Stimulated activated CD4-positive, alpha-beta T cell treated with anti-CD3 and anti-CD28 coated beads, Interleukin-15, amount 100 ng/mL, for 24 hours (primary cell): ENCODE data around the gene KRTAP4-4.
"Not testable (repeated sequence)": the region's sequence is repeated elsewhere in the genome, so short reads cannot be mapped to it uniquely, and the experiment has no call there.

Source experiments
- DNase-seq: peaks from one replicate; pipeline ENCODE4 v3.0.0-alpha.2; 2020

The KRTAP4-4 gene

DNA sequence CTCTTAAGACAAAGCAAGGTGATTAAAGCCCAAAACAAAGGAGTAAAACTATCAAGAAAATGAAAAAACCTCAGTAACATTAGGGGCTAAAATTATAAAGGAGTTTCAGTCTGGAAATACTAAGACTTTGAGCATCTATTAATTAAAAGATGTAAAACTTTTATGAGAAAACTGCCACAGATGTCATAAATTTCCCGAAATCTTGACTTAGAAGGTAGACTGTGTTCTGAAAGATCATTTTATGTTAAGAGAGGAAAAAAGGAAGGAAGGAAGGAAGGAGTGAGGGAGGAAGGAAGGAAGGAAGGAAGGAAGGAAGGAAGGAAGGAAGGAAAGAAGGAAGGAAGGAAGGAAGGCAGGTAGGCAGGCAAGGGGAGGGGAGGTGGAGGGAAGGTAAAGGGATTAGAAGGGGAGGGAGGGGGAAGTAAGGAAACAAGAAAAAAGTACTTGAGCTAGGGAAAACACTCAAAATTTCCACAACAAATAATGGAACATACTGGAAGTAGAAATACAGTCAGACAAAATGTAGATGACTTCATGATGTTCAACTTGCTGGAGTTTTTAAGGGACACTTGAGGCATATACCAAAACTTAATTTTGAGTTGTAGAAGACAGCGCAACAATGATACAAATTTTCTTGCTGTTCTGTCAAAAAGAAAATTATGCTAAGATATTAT is 12.9 kb downstream of the KRTAP4-4 start:
- no peak for DNase-seq

DNA sequence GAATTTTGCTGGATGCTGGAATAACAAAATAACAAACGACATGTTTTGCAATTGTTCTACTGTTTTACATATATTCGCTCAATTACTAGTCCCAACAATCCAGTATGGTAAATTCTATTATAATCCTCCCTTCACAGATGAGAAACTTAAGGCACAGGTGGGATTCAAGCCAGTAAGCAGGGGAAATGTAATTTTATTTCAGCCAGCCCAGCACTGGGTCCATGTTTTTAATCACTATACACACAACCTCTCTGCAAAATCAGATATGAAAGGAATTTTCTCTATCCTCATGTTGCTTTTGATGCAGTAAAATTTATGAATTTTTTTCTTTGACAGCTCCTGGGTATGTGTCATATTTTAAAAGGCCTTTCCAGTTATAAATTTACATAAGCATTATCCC is 15.3 kb downstream of the KRTAP4-4 start:
- no peak for DNase-seq

DNA sequence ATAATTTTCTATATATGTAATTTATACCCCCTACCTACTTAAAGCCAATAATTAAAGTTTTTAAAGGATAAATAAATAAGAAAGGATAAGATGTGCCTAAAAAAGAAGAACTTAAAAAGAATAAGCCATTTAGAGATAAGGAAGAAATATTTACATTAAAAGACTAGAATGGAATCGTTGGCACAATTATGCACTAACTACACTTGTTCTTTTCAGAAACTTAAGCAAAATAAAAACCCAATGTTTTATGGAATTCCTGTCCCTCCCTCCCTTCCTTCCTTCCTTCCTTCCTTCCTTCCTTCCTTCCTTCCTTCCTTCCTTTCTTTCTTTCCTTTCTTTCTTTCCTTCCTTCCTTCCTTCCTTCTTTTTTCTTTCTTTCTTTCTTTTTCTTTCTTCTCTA is 15.7 kb downstream of the KRTAP4-4 start:
- no peak for DNase-seq

DNA sequence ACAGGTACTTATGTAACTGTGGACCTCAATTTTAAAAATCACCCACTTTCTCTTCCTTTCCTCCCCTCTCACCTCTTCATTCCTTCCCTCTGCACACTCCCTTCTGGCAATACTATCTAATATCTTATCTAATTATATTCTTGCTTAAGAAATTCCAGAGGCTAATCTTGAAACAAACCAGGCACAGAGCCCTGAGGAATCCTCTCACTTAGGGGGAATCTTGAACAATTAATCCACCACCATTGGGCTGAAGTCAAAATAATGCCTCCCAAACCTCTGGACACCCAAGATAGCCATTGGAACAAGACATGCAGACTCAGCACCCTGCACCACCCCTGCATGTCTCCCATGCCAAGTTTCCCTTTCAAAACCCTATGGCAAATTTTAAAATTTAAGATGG is 19.2 kb downstream of the KRTAP4-4 start:
- no peak for DNase-seq

DNA sequence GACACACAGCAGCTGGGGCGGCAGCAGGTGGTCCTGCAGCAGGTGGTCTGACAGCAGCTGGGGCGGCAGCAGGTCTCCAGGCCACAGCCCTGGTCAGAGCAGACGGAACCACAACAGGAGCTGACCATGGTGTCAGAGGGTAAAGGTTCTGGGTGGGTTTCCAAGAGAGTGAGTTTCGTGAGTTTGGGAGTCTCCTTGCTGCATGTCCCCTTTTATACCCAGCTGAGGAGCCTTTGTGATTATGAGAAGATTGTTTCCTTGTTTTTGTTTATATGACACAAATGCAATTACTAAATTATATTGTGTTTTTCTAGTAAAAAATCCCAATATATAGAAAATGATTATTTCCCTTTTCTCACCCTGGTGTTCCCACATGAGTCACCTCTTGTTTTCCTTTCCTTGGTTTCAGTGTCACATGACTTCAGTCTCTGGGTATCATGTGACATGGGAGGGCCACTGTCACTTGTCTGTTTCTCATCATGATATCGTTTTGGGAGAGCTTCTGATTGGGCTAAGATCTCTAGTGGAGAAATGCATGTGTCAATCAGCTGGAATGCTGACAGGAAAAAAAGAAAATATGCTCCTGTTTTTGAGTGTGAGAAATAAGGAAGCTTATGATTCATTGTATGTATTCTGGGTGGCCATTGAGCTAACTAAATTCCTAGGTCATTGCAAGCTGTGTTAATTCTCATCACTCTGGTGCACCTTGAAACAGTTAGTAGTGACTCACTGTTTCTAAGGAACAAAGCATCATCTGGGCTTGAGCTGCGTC is 20.0 kb downstream of the KRTAP4-4 start, which contains the start of gene KRTAP4-6:
Gene KRTAP4-6 (minus strand): TSS at position 185 of the 772 bp plus-strand sequence. CDS start 57 bp downstream, at position 128.
- no peak for DNase-seq

DNA sequence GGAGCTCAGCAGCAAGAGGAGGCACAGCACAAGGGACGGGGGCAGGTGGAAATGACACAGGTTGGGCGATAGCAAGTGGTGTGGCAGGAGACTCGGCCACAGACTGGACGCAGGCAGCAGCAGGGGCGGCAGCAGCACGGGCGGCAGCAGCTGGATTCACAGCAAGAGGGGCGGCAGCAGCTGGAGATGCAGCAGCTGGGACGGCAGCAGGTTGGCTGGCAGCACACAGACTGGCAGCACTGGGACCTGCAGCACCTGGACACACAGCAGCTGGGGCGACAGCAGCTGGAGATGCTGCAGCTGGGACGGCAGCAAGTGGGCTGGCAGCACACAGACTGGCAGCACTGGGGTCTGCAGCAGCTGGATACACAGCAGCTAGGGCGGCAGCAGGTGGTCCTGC is 20.7 kb downstream of the KRTAP4-4 start:
- not testable (repeated sequence) for DNase-seq

DNA sequence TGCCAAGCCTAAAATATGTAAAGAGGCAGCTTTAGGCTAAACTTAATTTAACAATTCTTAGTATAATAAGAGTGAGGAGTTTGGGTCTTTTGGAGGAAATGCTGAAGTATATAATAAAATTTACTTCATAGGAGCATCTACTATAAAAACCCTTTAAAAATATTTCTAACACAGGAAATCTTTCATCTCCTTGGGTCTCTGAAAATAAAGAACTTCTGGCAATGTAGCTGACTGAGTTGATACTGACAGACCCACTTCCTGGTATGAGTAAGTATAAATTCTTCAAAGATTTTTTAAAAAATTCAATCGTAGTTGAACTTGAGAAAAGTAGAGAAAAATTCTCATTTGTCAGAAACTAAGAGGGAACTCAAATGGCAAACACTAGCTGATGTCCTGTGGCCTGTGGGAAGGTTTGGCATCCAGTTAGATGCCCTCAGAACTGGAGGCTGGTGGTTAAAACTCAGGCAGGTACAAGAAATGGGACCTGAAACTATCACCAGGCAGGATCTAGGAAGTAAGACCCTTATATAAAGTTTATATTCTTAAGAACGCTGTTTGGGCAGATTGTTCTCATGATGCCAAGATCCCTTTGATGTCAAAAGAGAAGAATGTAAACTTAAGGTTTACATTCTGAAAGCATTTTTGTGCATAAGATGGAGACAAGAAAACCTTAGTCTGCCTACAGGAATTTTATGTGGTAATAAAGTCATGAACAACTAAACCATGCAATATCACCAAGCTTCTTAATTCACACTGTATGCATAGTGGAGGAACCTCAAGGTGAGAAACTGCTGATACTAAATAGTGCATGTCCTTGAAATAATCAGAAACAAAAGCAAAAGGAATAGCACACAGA is 26.4 kb downstream of the KRTAP4-4 start:
- DNase-seq = no peak

DNA sequence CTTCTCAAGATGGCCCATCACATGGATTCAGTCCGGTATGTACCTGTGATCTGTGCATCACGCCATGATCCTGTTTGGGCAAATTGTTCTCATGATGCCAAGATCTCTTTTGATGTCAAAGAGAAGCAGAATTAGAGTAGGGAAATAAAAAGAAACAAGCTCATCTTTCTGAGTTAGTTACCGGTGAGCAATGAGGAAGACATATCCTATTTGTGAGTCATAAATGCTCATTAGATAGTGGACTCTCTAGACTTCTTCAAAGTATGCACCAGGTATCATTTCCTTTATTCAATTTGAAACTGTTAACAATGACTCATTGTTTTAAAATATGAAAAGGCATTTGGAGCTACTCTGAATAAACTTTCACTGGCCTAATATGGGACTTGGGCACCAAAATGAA is 28.6 kb downstream of the KRTAP4-4 start:
- no peak for DNase-seq

DNA sequence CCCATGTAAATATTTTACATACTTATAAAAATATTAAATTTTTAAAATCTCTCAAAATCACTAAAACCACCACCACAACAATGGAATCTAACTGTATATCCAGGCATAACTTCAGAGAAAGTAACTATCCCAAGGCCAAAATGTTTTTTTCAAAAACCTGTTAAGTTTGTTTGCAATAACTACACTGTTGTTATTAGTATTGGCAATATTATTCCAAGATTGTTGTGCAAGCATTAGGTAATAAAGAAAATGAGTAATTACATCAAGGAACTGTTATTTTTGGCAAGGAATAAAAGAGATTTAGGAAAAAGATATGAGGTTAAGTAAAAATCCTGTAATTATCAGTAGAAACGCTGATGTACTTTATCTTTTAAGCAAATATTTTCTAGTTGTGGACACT is 33.2 kb downstream of the KRTAP4-4 start:
- DNase-seq = no peak

DNA sequence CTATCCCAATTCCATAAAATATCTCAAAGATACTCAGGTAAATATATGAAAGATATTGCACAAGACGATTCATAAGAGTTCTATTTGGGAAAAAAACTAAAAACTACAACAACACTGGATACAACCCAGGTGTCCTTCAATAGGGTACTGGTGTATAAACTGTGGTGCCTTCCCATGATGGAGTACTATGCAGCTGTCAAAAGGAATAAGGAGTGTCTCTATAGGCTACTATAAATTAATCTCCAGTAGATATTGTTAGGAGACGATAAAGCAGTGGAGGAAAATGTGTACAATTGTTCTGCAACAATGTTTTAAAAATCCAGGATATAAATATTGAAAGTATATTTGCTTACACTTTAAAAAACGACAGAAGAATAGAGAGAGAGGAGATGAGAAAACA is 34.1 kb downstream of the KRTAP4-4 start:
- no peak for DNase-seq

DNA sequence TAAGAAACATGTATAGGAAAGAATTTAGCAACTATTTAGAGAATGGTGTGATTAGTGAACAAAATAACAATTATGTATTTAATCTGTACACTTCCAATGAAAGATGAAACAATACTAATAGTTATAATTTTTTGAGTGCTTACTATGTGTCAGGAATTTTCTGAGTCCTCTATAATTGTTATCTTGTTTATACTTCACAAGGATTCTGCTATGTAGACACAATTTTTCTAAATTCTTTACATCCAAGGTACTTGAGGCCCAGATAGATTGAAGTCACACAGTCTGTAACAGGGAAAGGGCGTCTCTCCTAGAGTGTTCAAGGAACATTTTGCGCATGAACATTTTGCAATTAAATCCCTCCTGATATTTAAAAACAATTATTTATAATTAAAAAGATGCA is 35.5 kb downstream of the KRTAP4-4 start:
- no peak for DNase-seq

DNA sequence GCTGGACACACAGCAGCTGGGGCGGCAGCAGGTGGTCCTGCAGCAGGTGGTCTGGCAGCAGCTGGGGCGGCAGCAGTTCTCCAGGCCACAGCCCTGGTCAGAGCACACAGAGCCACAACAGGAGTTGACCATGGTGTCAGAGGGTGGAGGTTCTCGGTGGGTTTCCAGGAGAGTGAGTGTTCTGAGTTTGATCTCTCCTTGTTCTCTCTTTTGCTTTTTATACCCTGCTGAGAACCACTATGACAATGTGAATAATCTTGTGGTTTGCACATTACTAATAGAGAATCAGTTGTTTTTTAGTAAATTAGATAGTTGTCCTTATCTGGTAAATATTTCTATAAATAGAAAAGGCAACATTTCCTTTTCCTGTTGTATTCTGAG is 36.6 kb downstream of the KRTAP4-4 start, which contains the start of gene KRTAP4-12:
Gene KRTAP4-12 (minus strand): TSS at position 192 of the 381 bp plus-strand sequence. CDS start 60 bp downstream, at position 132.
- not testable (repeated sequence) for DNase-seq

DNA sequence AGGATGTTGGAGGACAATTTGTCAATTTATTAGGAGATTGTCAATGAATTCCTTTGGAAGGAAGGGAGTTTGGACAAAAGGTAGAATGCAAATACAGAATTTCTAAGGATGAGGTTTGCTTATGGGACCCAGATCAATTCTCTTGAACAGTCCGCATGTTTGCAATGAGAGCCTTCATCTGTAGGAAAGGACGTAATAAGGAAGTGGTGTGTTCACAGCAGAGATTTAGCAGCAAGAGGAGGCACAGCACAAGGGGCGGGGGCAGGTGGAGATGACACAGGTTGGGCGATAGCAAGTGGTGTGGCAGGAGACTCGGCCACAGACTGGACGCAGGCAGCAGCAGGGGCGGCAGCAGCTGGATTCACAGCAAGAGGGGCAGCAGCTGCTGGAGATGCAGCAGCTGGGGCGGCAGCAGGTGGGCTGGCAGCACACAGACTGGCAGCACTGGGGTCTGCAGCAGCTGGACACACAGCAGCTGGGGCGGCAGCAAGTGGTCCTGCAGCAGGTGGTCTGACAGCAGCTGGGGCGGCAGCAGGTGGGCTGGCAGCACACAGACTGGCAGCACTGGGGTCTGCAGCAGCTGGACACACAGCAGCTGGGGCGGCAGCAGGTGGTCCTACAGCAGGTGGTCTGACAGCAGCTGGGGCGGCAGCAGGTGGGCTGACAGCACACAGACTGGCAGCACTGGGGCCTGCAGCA is 37.1 kb downstream of the KRTAP4-4 start:
- not testable (repeated sequence) for DNase-seq

DNA sequence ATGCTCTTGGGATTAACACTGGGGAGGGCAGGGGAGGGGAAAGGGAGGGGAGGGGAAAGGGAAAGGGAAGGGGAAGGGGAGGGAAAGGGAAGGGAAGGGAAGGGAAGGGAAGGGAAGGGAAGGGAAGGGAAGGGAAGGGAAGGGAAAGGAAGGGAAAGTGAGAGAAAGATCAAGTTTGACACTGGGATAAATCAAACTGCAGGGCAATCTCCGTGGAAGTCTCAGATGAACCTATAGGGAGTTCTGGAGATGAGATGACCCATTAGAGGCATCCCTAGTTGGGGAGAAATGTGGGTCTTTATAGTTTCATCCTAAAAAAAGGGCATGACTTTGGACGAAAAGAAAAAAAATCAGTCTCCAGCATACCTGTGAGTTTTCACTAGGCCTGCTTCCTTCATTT is 38.8 kb downstream of the KRTAP4-4 start:
- DNase-seq = no peak

DNA sequence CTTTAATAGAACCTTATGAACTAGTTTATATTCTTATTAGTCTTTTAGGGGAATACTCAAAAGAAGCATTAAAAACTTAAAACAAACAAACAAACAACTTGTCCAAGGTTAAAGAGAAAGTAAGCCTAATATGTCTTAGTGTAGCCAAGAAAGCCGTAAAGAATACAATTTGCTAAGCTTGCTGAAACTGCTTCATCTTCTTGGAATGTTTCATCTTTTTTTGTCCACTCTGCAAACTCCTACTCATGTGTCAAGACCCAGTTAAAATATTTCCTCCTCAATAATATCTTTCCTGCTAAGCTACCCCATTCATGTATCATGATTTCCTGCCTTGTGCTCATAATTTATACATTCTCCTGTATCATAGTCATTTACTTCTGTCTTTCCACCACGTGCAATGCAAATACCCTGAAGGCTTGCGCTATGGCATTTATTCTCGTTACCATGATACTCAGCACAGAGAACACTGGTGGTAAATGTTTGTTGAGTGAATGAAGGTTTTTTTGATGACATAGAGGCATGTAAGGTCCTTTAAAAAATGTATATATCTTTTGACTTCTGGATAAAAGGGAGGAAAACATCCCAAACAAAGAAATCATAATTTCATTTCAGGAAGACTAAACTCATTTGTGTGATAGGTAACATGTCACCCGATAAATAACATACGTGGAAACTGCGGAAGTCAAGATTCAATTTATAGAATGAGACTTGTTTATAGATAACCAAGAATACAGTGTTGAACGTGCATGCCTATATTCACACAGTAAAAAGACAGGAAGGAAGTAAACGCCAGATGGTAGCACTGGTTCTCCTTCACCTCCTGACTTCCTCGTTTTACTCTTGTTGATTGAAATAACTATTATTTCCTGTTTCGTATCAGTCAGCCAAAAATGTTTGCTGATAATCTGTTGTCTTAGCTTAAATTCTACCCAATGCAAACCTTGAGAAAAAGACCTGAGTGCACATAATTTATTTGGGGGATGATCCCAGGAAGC is 40.6 kb downstream of the KRTAP4-4 start:
- DNase-seq = not testable (repeated sequence)

DNA sequence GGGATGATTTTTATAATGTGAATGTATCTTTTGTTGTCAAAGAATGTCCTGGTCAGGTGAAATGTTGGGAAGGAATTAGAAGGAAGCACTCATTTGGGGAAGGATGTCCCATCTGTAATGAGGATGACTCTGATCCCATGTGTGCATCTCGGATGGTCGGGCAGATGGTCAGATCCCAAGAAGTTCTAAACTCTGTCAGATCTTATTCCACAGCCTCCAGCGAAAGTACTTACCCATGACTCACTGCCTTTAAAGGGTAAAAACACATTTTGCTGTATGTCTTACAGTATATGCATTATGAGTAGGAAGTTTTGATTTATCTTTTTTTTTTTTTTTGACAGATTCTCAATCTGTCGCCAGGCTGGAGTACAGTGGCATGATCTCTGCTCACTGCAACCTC is 41.8 kb downstream of the KRTAP4-4 start:
- DNase-seq = no peak

DNA sequence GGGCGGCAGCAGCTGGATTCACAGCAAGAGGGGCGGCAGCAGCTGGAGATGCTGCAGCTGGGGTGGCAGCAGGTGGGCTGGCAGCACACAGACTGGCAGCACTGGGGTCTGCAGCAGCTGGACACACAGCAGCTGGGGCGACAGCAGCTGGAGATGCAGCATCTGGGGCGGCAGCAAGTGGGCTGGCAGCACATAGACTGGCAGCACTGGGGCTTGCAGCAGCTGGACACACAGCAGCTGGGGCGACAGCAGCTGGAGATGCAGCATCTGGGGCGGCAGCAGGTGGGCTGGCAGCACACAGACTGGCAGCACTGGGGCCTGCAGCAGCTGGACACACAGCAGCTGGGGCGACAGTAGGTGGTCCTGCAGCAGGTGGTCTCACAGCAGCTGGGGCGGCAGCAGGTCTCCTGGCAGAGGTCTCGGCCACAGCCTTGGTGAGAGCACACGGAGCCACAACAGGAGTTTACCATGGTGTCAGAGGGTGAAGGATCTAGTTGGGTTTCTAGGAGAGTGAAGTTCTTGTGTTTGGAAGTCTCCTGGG is 42.6 kb downstream of the KRTAP4-4 start, which contains the start of gene KRTAP4-11:
Gene KRTAP4-11 (minus strand): TSS at position 528 of the 541 bp plus-strand sequence. CDS start 58 bp downstream, at position 470.
- not testable (repeated sequence) for DNase-seq

DNA sequence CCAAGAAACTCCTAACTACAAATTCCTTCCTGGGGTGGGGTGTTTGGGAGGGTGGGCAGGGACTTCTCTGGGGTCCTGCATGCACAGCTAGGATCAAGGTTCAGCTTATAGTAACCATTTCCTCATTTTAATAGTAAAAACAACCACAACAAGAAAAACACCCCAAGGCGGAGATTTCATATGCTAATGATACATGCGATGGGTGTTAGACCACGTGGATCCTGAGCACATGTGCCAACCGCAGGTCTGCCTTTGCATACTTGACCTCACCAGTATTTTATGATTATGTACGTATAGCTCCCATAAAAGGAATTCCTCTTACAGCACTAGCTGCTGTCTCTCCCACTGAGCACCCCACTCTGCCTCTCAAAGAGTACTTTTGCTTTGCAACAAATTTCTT is 44.3 kb downstream of the KRTAP4-4 start:
- no peak for DNase-seq

DNA sequence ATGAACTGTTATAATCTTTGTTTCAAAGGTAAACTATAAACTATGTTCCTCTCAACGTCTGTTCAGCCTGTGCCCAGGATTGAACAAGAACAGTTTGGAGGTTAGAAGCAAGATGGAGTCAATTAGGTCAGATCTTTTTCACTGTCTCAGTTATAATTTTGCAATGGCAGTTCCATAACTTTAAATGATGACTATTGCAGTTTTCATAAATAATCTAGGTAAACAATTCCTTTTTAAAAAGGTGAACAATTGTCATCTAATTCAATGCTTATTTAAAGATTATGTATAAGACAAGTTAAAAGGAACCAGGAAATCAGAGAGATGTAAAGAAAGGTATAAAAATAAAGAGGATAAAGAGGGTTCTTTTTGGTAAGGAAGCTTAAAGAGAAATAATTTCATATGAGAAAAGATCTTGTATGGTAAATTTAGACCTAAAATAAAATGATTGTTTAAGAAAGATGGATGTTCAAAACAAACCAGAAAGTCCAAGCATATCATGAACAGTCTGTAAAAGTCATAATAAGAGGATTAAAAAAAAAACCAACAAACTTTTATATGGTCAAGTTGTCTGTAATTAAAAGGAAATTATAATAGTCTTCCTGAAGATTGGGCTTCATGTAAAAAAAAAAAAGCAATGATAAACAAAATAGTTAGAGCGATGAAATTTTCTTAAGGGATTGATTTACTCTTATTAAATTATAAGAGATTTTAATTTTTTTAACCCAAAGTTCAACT is 49.2 kb downstream of the KRTAP4-4 start:
- no peak for DNase-seq
